Vagina (tissue), 2 donors: Measurements from ENCODE around the gene DDX56.

ENCODE experiments used
- CTCF ChIP-seq, 3 experiments: fragments of 450-650 bp in 2 of 3; fragments of 200-600 bp in 1 of 3; sonication (generic) in 1 of 3; IDR thresholded peaks; one replicate each; pipeline ENCODE4 v1.5.1; 2017 to 2019; ENCODE audit warnings: antibody characterized with exemption in 3 of 3, mild to moderate bottlenecking in 2 of 3, moderate library complexity in 2 of 3
- POLR2A ChIP-seq, 2 donors: fragments of 450-650 bp; IDR thresholded peaks; one replicate each; pipeline ENCODE4 v1.6.1; 2017; ENCODE audit warnings: antibody characterized with exemption in 2 of 2, mild to moderate bottlenecking in 2 of 2, moderate library complexity in 2 of 2
- POLR2AphosphoS5 ChIP-seq, 2 donors: sonication (generic); formaldehyde crosslinking; IDR thresholded peaks; one replicate each; pipeline ENCODE4 v1.9.0; 2017; ENCODE audit warnings: antibody characterized with exemption in 2 of 2, mild to moderate bottlenecking in 2 of 2, low read depth in 1 of 2; ENCODE audit not compliant: insufficient read depth in 1 of 2

GRCh38 chr7:44519546-44519945, 54.2 kb downstream of the DDX56 start:
- no peak for TF ChIP-seq CTCF (IDR thresholded peaks at IDR 0.05)
- no peak for TF ChIP-seq POLR2A (IDR thresholded peaks at IDR 0.05)
- TF ChIP-seq POLR2AphosphoS5 (IDR thresholded peaks at IDR 0.05; ENCODE audit: insufficient read depth in 1 of 2, low read depth in 1 of 2) = no peak
